ENCODE measurements around the gene LEF1. TPM values are rescaled to one million over a fixed set of nuclear protein-coding genes. Genes with fewer than 3 reads are reported as not detected.

The LEF1 gene
- total RNA-seq, 1 experiment from 2014 or later, result 0.28 TPM

Other genes starting within 250 kb of the LEF1 start
- gene CYP2U1, start 237.4 kb downstream of the LEF1 start, total RNA-seq (2014; rRNA removed; shearing (Covaris generic)), result 1.5 and 1.7 TPM in 2 replicates
- 14.5 and 17.7 TPM in 2 replicates for gene HADH, start 179.0 kb downstream of the LEF1 start, total RNA-seq (2014; rRNA removed; shearing (Covaris generic))